Endothelial cell of umbilical vein (primary cell): ENCODE data around the gene PDE7B. TPM values are rescaled to one million over a fixed set of nuclear protein-coding genes. Genes with fewer than 3 reads are reported as not detected.

Experiments used
- BruUV-seq: library from RNA; stranded (reverse); fragments of 400-500 nt; replicated peaks from 2 replicates; lab custom pipeline; 2021; lab: Mats Ljungman, UMichigan
- CTCF ChIA-PET: fragments of 300-600, 350-600 bp; sonication (Branson Sonifier 250); formaldehyde crosslinking; loops from one replicate; lab custom pipeline; 2021; ENCODE audit warnings: antibody characterized with exemption, inconsistent platforms; lab: Charles Lee
- POLR2A ChIA-PET: fragments of 300-600, 350-600 bp; sonication (Branson Sonifier 250); formaldehyde crosslinking; loops from one replicate; lab custom pipeline; 2021; ENCODE audit warnings: antibody characterized with exemption, inconsistent platforms; lab: Charles Lee
- DNase-seq: peaks from one replicate; pipeline ENCODE4 v3.0.0-alpha.2; 2011; ENCODE audit warnings: low read depth, low spot score
- FAIRE-seq: peaks from 2 replicates; lab custom pipeline; 2011; peaks lifted over from hg19 to GRCh38; lab: Jason Lieb, UNC
- H2AFZ ChIP-seq: 2 replicates; pipeline ENCODE4 v1.6.0; 2012; ENCODE audit warnings: low read depth, low read length, control low read depth, inconsistent platforms
- H3K27ac ChIP-seq: 2 replicates; pipeline ENCODE4 v1.5.1; 2011; ENCODE audit warnings: low read depth, mild to moderate bottlenecking, control low read depth, low read length, moderate library complexity; ENCODE audit not compliant: insufficient read depth
- H3K27me3 ChIP-seq, 2 experiments: 2 replicates each; pipeline versions ENCODE4 v1.6.0 to v1.6.1; 2011; ENCODE audit warnings: low read length in 2 of 2, mixed read lengths in 1 of 2; ENCODE audit not compliant: control insufficient read depth in 2 of 2, insufficient read depth in 2 of 2
- H3K36me3 ChIP-seq, 2 experiments: 2 replicates in 1 of 2; 3 replicates in 1 of 2; pipeline ENCODE4 v1.5.1; 2011; ENCODE audit warnings: low read length in 2 of 2, mild to moderate bottlenecking in 1 of 2, moderate library complexity in 1 of 2; ENCODE audit not compliant: control insufficient read depth in 2 of 2, insufficient read depth in 2 of 2; ENCODE audit errors: extremely low read depth in 1 of 2
- H3K4me1 ChIP-seq: 3 replicates; pipeline ENCODE4 v1.5.1; 2011; ENCODE audit warnings: mild to moderate bottlenecking, low read length; ENCODE audit not compliant: control insufficient read depth, insufficient read depth; ENCODE audit errors: extremely low read depth
- H3K4me2 ChIP-seq: 2 replicates; pipeline ENCODE4 v1.6.1; 2011; ENCODE audit warnings: low read length, control low read depth, mixed read lengths; ENCODE audit not compliant: insufficient read depth
- H3K4me3 ChIP-seq, 3 experiments: fragments of 200-600 bp in 1 of 3; sonication (generic), shearing (Covaris generic) in 1 of 3; replicated peaks in 1 of 3; 2 replicates each; pipeline ENCODE4 v1.5.1; 2011 to 2016; ENCODE audit warnings: control low read depth in 3 of 3, low read length in 3 of 3, mild to moderate bottlenecking in 2 of 3, inconsistent platforms in 1 of 3, low read depth in 1 of 3, moderate library complexity in 1 of 3; ENCODE audit not compliant: insufficient read depth in 1 of 3
- H3K79me2 ChIP-seq: 2 replicates; pipeline ENCODE4 v1.6.0; 2012; ENCODE audit warnings: low read length, inconsistent platforms; ENCODE audit not compliant: control insufficient read depth, insufficient read depth
- H3K9ac ChIP-seq: replicated peaks from 2 replicates; pipeline ENCODE3; 2011; ENCODE audit warnings: low read length, control low read depth; ENCODE audit not compliant: insufficient read depth; ENCODE audit errors: extremely low read depth
- H3K9me1 ChIP-seq: replicated peaks from 3 replicates; pipeline ENCODE4 v1.6.0; 2011; ENCODE audit warnings: mild to moderate bottlenecking, low read length; ENCODE audit not compliant: control insufficient read depth, insufficient read depth; ENCODE audit errors: extremely low read depth
- H3K9me3 ChIP-seq: replicated peaks from 2 replicates; pipeline ENCODE4 v1.5.1; 2012; ENCODE audit warnings: low read length, inconsistent platforms; ENCODE audit not compliant: control insufficient read depth, insufficient read depth
- H4K20me1 ChIP-seq: replicated peaks from 2 replicates; pipeline ENCODE3; 2011; ENCODE audit warnings: mild to moderate bottlenecking, low read length; ENCODE audit not compliant: control insufficient read depth, insufficient read depth; ENCODE audit errors: extremely low read depth
- EZH2 ChIP-seq: IDR thresholded peaks from 2 replicates; pipeline ENCODE4 v1.6.1; 2012; ENCODE audit warnings: borderline replicate concordance, low read depth, mild to moderate bottlenecking, moderate library complexity, low read length, inconsistent platforms; ENCODE audit not compliant: severe bottlenecking
- FOS ChIP-seq: IDR thresholded peaks from 2 replicates; pipeline ENCODE4 v1.6.1; 2011; ENCODE audit warnings: mild to moderate bottlenecking, low read length, moderate library complexity, borderline replicate concordance; ENCODE audit not compliant: insufficient read depth
- GATA2 ChIP-seq: IDR thresholded peaks from 2 replicates; pipeline ENCODE4 v1.7.0; 2011; ENCODE audit warnings: low read depth, mild to moderate bottlenecking, moderate library complexity, mixed read lengths, low read length; ENCODE audit not compliant: insufficient read length, insufficient read depth
- JUN ChIP-seq: IDR thresholded peaks from 2 replicates; pipeline ENCODE4 v1.6.1; 2011; ENCODE audit warnings: borderline replicate concordance, low read depth; ENCODE audit not compliant: insufficient read length, insufficient read depth
- MYC ChIP-seq: IDR thresholded peaks from one replicate; pipeline ENCODE4 v1.6.1; 2011; ENCODE audit warnings: mild to moderate bottlenecking, low read depth, low read length
- POLR2A ChIP-seq: IDR thresholded peaks from 2 replicates; pipeline ENCODE4 v1.6.1; 2012; ENCODE audit warnings: low read depth, mild to moderate bottlenecking, control low read depth, low read length
- POLR2AphosphoS5 ChIP-seq: IDR thresholded peaks from 2 replicates; pipeline ENCODE4 v1.6.1; 2012; ENCODE audit warnings: low read depth, mild to moderate bottlenecking, control low read depth, low read length, moderate library complexity; ENCODE audit not compliant: insufficient read depth
- dilution Hi-C: fragments of 300-500 bp; cut with MboI; formaldehyde crosslinking; loops from one replicate; pipeline ENCODE4 v1.15.0; 2019; ENCODE audit warnings: low sequenced_read_pairs; ENCODE audit not compliant: extremely low pct_ligation_motif_present
- intact Hi-C: fragments of 100-400 bp; cut with micrococcal nuclease; formaldehyde crosslinking; loops from one replicate; pipeline ENCODE4 v1.10.0; 2022
- polyA plus RNA-seq, 4 experiments: library from polyadenylated mRNA; depleted of rRNA in 3 of 4; stranded (reverse) in 3 of 4; unstranded in 1 of 4; fragments of >200 nt; gene quantifications; 2 replicates each; pipeline versions ENCODE4 v1.2.1 to v1.2.3, GENCODE V29; 2011 to 2012; ENCODE audit warnings: missing spikeins in 1 of 4
- total RNA-seq: library from RNA; stranded (reverse); gene quantifications from 2 replicates; pipeline ENCODE4 v1.2.3, GENCODE V29; 2021
- TF ChIP-seq, protein P1 (sequence below): IDR thresholded peaks from 2 replicates; pipeline ENCODE4 v1.6.1; 2011; ENCODE audit not compliant: insufficient read depth, insufficient read length
- TF ChIP-seq, protein P2 (sequence below), 2 donors: IDR thresholded peaks; 1 replicate in 1 of 2; 2 replicates in 1 of 2; pipeline ENCODE4 v1.5.1; 2011; ENCODE audit warnings: low read length in 2 of 2, mild to moderate bottlenecking in 2 of 2, moderate library complexity in 2 of 2, control low read depth in 1 of 2, inconsistent platforms in 1 of 2, low read depth in 1 of 2; ENCODE audit not compliant: insufficient read depth in 1 of 2; ENCODE audit errors: extremely low read depth in 1 of 2

Gene PDE7B
- total and polyA plus RNA-seq, 2 donors (not counting 3 experiments of a cell fraction or from before 2014, with no cell fraction given): 20.6 to 25.1 TPM

GRCh38 chr6:136014454-136015437, 163.2 kb downstream of the PDE7B start:
- no peaks in the 10 kb centered on the region for H3K79me2 ChIP-seq
- H3K9me3 ChIP-seq: no peaks in the 10 kb centered on the region
- TF ChIP-seq FOS (no peak), POLR2A (no peak), JUN (no peak)
- no peaks in the 10 kb centered on the region for H3K27me3 ChIP-seq
- POLR2A ChIA-PET: no interaction called here
- H3K36me3 ChIP-seq: no peaks in the 10 kb centered on the region
- CTCF ChIA-PET: interaction anchor here (1.0 to 3.3 kb wide), 3 partner anchors 8 to 105 kb away, joined by 4 to 9 read pairs (median 6); no protein-coding TSS in a partner anchor
- intact Hi-C loops (no loop called here), dilution Hi-C loops (no loop called here)
- no peaks in the 10 kb centered on the region for H3K9me1 ChIP-seq
- no peak overlapping the region for H2AFZ ChIP-seq
- no peak overlapping the region for H3K4me3 ChIP-seq
- H3K27ac ChIP-seq: no peak overlapping the region
- FAIRE-seq (no peak), DNase-seq (no peak)
- BruUV-seq: no TSS peak
- no peak overlapping the region for H3K9ac ChIP-seq
- H3K4me1 ChIP-seq: peaks cover 11% of the 10 kb centered on the region
- H4K20me1 ChIP-seq: no peaks in the 10 kb centered on the region
- no peak overlapping the region for H3K4me2 ChIP-seq

GRCh38 chr6:136015531-136015930, 164.0 kb downstream of the PDE7B start:
- Histone ChIP-seq H3K4me2 (no peak overlapping the region), H3K4me1 (peaks cover 11% of the 10 kb centered on the region), H3K4me3 (no peak overlapping the region), H4K20me1 (no peaks in the 10 kb centered on the region), H3K9ac (no peak overlapping the region), H3K27ac (no peak overlapping the region), H3K9me3 (no peaks in the 10 kb centered on the region), H3K9me1 (no peaks in the 10 kb centered on the region), H3K36me3 (no peaks in the 10 kb centered on the region), H3K27me3 (no peaks in the 10 kb centered on the region), H3K79me2 (no peaks in the 10 kb centered on the region), H2AFZ (no peak overlapping the region)
- no TSS peak for BruUV-seq
- intact Hi-C loops: no loop called here
- POLR2A ChIA-PET: no interaction called here
- no peak for TF ChIP-seq JUN
- TF ChIP-seq, protein P1, sequence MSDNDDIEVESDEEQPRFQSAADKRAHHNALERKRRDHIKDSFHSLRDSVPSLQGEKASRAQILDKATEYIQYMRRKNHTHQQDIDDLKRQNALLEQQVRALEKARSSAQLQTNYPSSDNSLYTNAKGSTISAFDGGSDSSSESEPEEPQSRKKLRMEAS: no peak
- no peak for TF ChIP-seq POLR2A
- TF ChIP-seq, protein P2, sequence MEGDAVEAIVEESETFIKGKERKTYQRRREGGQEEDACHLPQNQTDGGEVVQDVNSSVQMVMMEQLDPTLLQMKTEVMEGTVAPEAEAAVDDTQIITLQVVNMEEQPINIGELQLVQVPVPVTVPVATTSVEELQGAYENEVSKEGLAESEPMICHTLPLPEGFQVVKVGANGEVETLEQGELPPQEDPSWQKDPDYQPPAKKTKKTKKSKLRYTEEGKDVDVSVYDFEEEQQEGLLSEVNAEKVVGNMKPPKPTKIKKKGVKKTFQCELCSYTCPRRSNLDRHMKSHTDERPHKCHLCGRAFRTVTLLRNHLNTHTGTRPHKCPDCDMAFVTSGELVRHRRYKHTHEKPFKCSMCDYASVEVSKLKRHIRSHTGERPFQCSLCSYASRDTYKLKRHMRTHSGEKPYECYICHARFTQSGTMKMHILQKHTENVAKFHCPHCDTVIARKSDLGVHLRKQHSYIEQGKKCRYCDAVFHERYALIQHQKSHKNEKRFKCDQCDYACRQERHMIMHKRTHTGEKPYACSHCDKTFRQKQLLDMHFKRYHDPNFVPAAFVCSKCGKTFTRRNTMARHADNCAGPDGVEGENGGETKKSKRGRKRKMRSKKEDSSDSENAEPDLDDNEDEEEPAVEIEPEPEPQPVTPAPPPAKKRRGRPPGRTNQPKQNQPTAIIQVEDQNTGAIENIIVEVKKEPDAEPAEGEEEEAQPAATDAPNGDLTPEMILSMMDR (IDR thresholded peaks at IDR 0.05; ENCODE audit: extremely low read depth in 1 of 2, insufficient read depth in 1 of 2, low read depth in 1 of 2, low read length in 2 of 2): no peak
- TF ChIP-seq POLR2AphosphoS5: no peak
- no peak for TF ChIP-seq EZH2
- TF ChIP-seq MYC: no peak
- no peak for TF ChIP-seq GATA2
- no peak for TF ChIP-seq FOS
- CTCF ChIA-PET: interaction anchor here (1.0 to 1.6 kb wide), 2 partner anchors 17 to 106 kb away, joined by 4 to 6 read pairs; no protein-coding TSS in a partner anchor
- dilution Hi-C loops: no loop called here
- DNase-seq (no peak), FAIRE-seq (no peak)
